HG03139 (cell line): ENCODE measurements around the gene CNGA3.

Experiments used
- ATAC-seq: cut with Tn5 transposase; IDR thresholded peaks from one replicate; pipeline ENCODE4 v1.9.1; 2021; ENCODE audit not compliant: unreplicated experiment

CNGA3 gene

DNA sequence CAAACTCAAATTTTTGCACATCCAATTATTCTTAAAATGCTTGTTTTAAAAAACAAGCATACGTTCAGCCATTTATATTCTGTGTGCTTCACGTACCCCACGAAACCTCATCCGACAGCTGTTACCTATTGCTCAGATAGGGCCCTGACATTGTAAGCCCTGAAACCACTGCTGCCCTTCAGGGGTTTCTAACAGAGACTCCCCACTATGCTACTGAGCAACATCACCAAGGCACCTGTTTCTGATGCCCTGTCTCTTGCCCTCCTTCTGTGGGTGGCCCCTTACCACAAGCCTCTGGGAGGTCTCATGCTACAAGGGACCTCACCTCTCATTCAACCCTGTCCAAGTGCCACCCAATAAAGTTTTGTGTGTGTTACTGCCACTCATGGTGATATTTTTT is 18.5 kb upstream of the CNGA3 start:
- ATAC-seq = no peak

DNA sequence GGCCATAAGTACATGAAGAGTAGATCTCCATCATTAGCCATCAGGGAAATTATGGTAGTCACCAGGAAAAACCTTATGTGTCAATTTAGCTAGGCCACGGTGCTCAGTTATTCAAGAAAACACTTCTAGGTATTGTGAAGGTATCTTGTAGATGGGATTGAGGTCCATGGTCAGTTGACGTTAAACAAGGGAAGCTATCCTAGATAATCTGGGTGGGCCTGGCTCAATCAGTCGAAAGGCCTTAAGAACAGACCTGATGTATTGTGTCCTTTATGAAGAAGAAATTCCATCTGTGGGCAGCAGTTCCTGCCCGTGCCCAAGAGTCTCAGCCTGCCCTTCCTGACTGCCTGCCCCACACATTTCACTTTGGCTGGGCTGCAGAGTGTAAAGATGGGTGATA is 16.7 kb upstream of the CNGA3 start:
- ATAC-seq = no peak

DNA sequence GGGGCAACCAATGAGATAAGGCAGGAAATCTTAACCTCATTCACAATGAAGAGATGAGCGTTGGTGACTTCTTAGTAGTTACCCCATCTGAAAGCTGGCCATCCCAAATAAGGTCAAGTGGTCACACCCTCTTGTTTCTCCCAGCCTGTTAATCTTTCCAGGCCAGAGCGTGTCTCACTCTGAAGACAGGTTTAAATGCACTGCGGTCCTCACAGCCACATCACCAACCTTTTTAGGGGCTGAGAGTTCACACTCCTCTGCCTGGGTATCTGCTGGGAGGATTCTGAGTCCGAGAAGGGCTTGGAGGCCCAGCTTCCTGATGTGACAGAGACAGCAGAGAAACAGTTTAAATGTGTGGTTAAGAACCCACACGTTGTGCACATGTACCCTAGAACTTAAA is 13.3 kb upstream of the CNGA3 start:
- ATAC-seq = no peak

- no peak for ATAC-seq
Observed at GRCh38 chr2:98333922-98334321, 12.3 kb upstream of the CNGA3 start.

- ATAC-seq = no peak
Observed at GRCh38 chr2:98334439-98335078, 11.7 kb upstream of the CNGA3 start.

DNA sequence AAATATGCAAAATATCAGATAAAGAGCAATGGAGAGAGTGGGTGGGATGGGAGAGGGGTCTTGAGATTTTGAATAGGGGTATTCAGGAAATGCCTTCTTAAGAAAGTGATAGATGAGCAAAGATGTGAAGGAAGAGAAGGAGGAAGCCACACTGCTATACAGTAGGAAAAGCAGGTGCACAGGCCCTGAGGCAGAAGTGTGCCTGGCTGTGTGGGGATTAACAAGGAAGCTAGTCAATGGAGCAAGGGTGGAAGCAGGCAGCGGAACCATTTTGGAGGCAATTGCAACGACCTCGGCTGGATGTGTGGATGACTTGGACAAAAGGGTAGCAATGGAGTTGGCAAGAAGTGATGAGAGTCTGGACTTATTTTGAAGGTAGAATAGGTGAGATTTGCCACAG is 11.0 kb upstream of the CNGA3 start:
- ATAC-seq = no peak

GRCh38 chr2:98341241-98341640 is 5.0 kb upstream of the CNGA3 start:
- no peak for ATAC-seq

GRCh38 chr2:98343285-98343684 is 3.0 kb upstream of the CNGA3 start:
- no peak for ATAC-seq

DNA sequence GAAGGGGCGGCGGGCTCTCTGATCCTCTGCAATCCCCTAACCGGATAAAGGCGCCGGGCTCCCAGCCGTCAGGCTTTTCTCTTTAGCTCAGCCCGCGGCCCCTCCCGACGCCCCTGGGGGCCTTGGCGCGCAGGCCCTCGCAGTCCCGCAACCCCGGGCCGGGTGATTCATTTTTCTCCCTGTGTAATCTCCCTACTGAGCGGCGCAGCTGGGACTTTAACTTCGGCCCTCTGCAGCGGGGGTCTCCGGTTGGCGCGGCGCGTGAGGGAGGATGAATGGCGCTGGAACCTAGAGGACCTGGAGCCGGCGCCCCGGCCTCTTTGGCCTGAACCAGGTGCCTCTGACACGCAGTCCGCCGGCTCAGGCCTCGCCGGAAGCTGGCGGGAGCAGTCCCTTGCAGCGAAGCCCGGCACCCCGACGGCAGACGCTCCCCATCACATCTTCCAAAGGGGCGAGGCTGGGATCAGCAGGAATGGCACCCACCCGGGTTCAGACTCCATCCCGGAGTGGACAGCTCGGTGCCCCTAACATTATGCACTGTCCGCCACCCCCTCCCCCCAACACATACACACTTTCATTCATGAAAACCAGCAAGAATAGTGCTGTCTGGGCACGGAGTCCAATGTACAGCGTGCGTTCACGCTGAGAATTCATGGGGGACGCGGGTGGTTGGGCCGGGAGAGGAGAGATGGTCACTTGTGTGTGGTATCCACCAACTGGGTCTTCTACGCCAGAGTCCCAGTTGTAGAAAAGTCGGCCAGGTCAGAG is 1.2 kb downstream of the CNGA3 start:
- ATAC-seq = no peak

- ATAC-seq = no peak
Observed at GRCh38 chr2:98348066-98348561, 1.9 kb downstream of the CNGA3 start.

GRCh38 chr2:98350411-98350810 is 4.2 kb downstream of the CNGA3 start:
- no peak for ATAC-seq

GRCh38 chr2:98355881-98356280 is 9.6 kb downstream of the CNGA3 start:
- ATAC-seq = no peak

DNA sequence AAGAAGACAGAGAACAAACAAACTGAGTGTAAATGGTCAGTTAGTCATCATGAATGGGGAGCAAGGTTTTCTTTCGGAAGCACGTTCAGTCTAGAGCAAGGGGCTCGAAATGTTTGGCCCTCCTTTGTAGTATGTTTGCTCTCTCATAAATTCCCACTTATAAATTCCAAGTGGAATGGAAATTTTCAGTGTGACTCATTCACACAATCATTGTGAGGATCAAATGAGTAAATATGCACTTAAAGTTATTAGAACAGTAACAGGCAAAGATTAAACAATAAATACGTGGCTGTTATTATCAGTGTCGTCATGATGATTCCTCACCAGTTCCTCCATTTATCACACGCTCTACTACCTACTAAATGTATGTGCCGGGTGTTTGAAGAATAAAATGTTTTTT is 10.5 kb downstream of the CNGA3 start:
- ATAC-seq = no peak

DNA sequence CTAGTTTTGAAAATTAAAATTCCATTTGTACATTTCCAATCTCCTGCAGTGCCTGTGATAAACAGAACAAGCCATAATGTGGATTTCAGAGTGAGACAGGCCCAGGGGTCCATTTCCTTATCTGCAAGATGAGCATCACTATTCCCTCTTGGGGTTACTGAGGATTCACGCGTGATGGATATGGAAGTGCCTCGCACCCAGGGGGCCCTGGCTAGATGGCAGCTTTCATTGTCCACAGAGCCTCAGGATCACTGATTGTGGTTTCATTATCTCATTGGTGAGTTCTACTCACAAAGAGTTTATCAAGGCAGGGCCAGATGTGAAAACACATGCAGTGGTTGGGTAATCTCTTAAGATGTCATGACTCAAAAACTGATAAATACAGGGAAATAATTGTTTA is 11.6 kb downstream of the CNGA3 start:
- no peak for ATAC-seq

- ATAC-seq = no peak
Observed at GRCh38 chr2:98359986-98360385, 13.7 kb downstream of the CNGA3 start.

GRCh38 chr2:98367721-98368120 is 21.5 kb downstream of the CNGA3 start:
- ATAC-seq = no peak

DNA sequence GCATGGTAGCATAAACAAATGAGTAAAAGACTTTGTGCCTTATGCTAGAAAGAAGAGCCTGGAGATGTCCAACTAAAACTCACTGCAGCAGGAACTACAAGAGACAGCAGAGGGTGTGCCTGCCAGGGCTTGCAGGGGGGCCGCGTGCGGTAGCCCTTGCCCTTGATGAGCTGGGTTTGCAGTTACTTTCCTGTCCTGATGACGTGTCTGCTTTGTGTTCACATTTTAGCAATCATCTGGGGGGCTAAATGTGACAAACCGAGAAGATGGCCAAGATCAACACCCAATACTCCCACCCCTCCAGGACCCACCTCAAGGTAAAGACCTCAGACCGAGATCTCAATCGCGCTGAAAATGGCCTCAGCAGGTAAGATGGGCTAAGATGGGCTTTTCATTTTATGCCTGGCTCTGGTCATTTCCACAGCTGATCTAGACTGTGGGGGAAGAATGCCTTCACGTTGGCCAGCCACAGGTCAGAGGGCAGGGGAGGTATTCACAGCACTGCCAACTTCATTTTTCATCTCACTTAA is 23.5 kb downstream of the CNGA3 start:
- no peak for ATAC-seq

- no peak for ATAC-seq
Observed at GRCh38 chr2:98372121-98372520, 25.9 kb downstream of the CNGA3 start.

- ATAC-seq = no peak
Observed at GRCh38 chr2:98372579-98372978, 26.3 kb downstream of the CNGA3 start.

- no peak for ATAC-seq
Observed at GRCh38 chr2:98374286-98374685, 28.0 kb downstream of the CNGA3 start.

GRCh38 chr2:98374958-98375570 is 28.8 kb downstream of the CNGA3 start:
- ATAC-seq = no peak
